Ishikawa (cell line): ENCODE measurements around the gene LRRFIP2.

Experiments
- CEBPB ChIP-seq: IDR thresholded peaks from 2 replicates; pipeline ENCODE4 v1.6.1; 2012
- CREB1 ChIP-seq: IDR thresholded peaks from 2 replicates; pipeline ENCODE4 v1.6.1; 2012; ENCODE audit warnings: low read depth
- EGR1 ChIP-seq: IDR thresholded peaks from 2 replicates; pipeline ENCODE4 v1.6.1; 2012
- EP300 ChIP-seq: IDR thresholded peaks from 2 replicates; pipeline ENCODE4 v1.6.1; 2012; ENCODE audit warnings: borderline replicate concordance
- FOXM1 ChIP-seq: IDR thresholded peaks from 2 replicates; pipeline ENCODE4 v1.6.1; 2012; ENCODE audit warnings: low read depth, borderline replicate concordance
- NFIC ChIP-seq: IDR thresholded peaks from 2 replicates; pipeline ENCODE4 v1.6.1; 2012
- RAD21 ChIP-seq: IDR thresholded peaks from 2 replicates; pipeline ENCODE4 v1.6.1; 2012; ENCODE audit warnings: low read depth
- TAF1 ChIP-seq: IDR thresholded peaks from 2 replicates; pipeline ENCODE4 v1.6.1; 2012; ENCODE audit warnings: low read depth, mild to moderate bottlenecking
- TCF12 ChIP-seq: IDR thresholded peaks from 2 replicates; pipeline ENCODE4 v1.6.1; 2012; ENCODE audit warnings: low read depth
- TEAD4 ChIP-seq: IDR thresholded peaks from 2 replicates; pipeline ENCODE4 v1.6.1; 2012
- YY1 ChIP-seq: IDR thresholded peaks from 2 replicates; pipeline ENCODE4 v1.6.1; 2012; ENCODE audit warnings: low read depth
- ZBTB7A ChIP-seq: IDR thresholded peaks from 2 replicates; pipeline ENCODE4 v1.6.1; 2012; ENCODE audit warnings: low read depth
- TF ChIP-seq, protein P1 (sequence below): IDR thresholded peaks from 2 replicates; pipeline ENCODE4 v1.6.1; 2012
- TF ChIP-seq, protein P2 (sequence below): IDR thresholded peaks from 2 replicates; pipeline ENCODE4 v1.6.1; 2012; ENCODE audit warnings: low read depth, mild to moderate bottlenecking
- TF ChIP-seq, protein P3 (sequence below): IDR thresholded peaks from 2 replicates; pipeline ENCODE4 v1.6.1; 2012

Gene LRRFIP2

DNA sequence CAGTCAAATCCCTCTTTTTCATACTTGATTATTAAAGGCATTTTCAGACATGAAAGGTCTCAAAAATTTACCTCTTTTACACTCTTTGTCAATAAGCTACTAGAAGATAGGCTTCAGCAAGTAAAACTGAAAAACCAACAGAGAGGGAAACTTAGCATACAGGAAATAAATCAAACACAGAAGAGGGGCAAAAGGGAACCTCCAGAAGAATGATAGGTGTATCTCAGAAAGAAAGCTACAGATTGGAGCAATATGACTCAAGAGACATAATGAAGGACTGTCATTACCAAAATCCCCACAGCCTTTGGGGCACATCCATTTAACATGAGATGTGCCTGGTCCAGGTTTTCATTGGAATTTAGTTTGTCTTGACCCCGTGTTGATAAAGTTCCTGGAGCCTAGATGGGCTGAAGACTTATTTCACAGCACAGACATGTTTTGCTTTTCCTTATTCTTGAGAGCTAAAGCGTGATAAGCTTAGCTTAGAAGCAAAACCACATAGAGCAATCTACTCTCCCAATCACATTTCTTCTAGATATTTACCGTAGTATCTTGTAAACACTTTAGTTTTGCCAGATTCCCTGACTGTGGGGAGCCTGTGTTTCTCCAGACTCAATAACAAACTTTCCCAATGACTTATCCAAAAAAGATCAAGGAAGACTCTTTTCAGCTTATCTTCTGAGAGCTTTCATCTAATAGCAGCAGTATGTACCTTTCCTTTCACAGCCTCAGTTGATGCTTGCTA lies 11.7 kb downstream of the LRRFIP2 start:
- no peak for TF ChIP-seq CREB1
- TF ChIP-seq ZBTB7A, result no peak

DNA sequence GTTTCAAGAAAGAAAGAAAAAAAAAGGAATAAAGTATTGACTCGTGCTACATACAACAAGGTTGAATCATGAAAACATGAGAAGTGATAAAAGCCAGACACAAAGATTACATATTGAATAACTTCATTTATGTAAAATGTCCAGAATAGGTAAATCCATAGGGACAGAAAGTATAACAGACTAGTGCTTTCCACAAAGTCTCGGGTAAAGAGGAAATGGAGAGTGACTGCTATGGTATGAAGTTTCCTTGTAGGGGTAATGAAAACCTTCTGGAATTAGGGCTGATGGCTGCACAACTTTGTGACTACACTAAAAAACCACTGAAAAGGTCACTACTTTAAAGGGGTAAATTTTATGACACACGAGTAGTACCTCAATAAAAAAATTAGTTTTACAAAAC lies 13.0 kb downstream of the LRRFIP2 start:
- TF ChIP-seq TEAD4 (no peak), EGR1 (no peak), TCF12 (no peak), YY1 (no peak), NFIC (no peak), RAD21 (no peak), ZBTB7A (no peak)
- TF ChIP-seq, protein P1, sequence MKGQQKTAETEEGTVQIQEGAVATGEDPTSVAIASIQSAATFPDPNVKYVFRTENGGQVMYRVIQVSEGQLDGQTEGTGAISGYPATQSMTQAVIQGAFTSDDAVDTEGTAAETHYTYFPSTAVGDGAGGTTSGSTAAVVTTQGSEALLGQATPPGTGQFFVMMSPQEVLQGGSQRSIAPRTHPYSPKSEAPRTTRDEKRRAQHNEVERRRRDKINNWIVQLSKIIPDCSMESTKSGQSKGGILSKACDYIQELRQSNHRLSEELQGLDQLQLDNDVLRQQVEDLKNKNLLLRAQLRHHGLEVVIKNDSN, result no peak
- TF ChIP-seq, protein P2, sequence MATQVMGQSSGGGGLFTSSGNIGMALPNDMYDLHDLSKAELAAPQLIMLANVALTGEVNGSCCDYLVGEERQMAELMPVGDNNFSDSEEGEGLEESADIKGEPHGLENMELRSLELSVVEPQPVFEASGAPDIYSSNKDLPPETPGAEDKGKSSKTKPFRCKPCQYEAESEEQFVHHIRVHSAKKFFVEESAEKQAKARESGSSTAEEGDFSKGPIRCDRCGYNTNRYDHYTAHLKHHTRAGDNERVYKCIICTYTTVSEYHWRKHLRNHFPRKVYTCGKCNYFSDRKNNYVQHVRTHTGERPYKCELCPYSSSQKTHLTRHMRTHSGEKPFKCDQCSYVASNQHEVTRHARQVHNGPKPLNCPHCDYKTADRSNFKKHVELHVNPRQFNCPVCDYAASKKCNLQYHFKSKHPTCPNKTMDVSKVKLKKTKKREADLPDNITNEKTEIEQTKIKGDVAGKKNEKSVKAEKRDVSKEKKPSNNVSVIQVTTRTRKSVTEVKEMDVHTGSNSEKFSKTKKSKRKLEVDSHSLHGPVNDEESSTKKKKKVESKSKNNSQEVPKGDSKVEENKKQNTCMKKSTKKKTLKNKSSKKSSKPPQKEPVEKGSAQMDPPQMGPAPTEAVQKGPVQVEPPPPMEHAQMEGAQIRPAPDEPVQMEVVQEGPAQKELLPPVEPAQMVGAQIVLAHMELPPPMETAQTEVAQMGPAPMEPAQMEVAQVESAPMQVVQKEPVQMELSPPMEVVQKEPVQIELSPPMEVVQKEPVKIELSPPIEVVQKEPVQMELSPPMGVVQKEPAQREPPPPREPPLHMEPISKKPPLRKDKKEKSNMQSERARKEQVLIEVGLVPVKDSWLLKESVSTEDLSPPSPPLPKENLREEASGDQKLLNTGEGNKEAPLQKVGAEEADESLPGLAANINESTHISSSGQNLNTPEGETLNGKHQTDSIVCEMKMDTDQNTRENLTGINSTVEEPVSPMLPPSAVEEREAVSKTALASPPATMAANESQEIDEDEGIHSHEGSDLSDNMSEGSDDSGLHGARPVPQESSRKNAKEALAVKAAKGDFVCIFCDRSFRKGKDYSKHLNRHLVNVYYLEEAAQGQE, result no peak
- TF ChIP-seq, protein P3, sequence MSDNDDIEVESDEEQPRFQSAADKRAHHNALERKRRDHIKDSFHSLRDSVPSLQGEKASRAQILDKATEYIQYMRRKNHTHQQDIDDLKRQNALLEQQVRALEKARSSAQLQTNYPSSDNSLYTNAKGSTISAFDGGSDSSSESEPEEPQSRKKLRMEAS, result no peak

DNA sequence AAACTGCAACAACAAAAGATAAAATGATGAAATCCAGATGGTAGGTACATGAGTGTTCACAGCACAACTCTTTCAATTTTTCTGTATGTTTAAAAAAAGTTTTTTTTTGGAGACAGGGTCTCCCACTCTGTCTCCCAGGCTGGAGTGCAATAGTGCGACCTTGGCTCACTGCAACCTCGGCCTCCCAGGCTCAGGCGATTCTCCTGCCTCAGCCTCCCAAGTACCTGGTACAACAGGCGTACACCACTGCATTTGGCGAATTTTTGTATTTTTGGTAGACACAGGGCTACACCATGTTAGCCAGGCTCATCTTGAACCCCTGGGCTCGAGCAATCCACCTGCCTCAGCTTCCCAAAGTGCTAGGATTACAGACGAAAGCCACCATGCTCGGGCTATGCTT lies 18.6 kb downstream of the LRRFIP2 start:
- no peak for TF ChIP-seq NFIC
- TF ChIP-seq CEBPB, result no peak
- TF ChIP-seq, protein P1, result no peak
- TF ChIP-seq TEAD4, result no peak
- TF ChIP-seq YY1, result no peak
- no peak for TF ChIP-seq ZBTB7A
- TF ChIP-seq EGR1, result no peak
- TF ChIP-seq, protein P2, result no peak
- TF ChIP-seq TAF1, result no peak
- no peak for TF ChIP-seq FOXM1
- TF ChIP-seq EP300, result no peak
- TF ChIP-seq RAD21, result no peak
- TF ChIP-seq, protein P3, result no peak
- TF ChIP-seq TCF12, result no peak
- no peak for TF ChIP-seq CREB1

DNA sequence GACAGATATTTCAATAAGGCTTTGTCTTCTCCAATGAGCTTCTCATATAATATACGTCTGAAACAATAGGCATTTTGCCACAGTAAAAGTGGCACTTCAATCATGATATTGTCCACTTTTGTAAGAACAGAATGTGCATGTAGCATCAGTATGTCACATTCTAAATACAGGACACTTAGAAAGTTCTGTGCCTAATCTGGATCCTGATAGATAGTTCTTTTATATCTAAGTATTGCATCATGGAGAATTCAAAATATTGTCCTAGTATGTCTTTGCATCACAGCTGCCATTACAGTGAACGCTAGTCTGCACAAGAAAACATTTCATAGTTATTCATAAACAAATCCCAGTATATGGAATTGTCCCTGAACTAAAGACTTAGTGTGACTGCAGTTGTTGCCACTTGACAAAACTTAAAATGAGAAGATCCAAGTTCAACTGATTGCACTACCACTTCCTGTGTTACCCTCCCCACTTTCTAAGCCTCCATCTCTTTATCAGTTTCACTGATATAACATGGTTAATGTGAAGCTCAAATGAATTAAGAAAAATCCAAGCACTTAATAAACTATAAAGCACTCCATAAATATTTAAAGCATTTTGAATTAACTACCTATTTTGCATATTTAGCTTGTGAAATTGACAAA lies 19.6 kb downstream of the LRRFIP2 start:
- TF ChIP-seq RAD21 (no peak), TEAD4 (no peak), EP300 (no peak), YY1 (no peak), CREB1 (no peak), EGR1 (no peak), TCF12 (no peak), CEBPB (no peak), ZBTB7A (no peak), TAF1 (no peak), NFIC (no peak)
- TF ChIP-seq, protein P2, result no peak
- TF ChIP-seq, protein P3, result no peak
